Pulmonary artery endothelial cell (primary cell): ENCODE measurements around the gene KITLG. TPM values are rescaled to one million over a fixed set of nuclear protein-coding genes. Genes with fewer than 3 reads are reported as not detected.
"Not testable (repeated sequence)": the region's sequence is repeated elsewhere in the genome, so short reads cannot be mapped to it uniquely, and the experiment has no call there.

Experiments
- DNase-seq: peaks from one replicate; pipeline ENCODE4 v3.0.0-alpha.2; 2011; ENCODE audit warnings: low read depth, low spot score
- total RNA-seq: library from RNA; depleted of rRNA; stranded (reverse); fragments of >200 nt; gene quantifications from 2 replicates; pipeline ENCODE4 v1.2.3, GENCODE V29; 2014

The KITLG gene
- total RNA-seq, 1 donor from 2014 or later = 23.4 TPM

DNA sequence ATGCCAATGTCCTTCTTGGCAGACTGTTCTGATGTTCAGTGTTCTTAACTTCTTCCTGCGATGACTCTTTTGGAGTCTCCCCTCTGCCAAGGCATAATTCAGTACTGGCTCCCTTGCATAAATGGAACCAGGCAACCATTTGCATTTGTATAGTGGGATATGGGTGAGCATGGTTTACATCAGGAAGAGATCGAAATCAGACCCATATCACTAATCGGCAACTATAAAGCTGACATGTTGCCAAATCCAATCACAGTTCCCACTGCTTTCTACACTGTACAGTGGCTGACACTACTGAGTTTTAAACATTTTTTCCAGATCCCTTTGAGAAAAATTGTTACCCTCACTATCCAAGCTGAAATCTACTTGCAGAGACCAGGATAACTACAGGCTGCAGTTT lies 83.8 kb downstream of the KITLG start:
- no peak for DNase-seq

- DNase-seq = no peak
These were observed 85.2 kb downstream of the KITLG start for GRCh38 chr12:88495031-88495430.

DNA sequence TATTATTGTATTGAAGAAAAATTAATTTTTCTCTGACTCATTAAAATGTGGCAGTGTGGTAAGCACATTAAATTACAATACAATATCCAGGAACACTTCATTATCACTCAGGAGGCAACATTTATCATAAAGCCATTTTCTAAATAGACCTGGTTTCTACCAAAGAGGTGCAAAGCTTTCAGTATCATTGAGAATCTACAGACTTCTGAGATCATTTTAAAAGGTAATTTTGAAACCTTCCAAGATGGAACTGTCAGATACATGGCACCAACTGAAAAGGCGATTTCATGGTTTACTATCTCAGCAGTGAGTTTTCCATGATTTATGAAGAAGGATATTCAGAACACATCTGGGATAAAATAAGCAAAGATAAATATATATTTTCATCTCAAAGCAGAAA lies 85.8 kb downstream of the KITLG start:
- no peak for DNase-seq

- DNase-seq = no peak
These were observed 86.6 kb downstream of the KITLG start for GRCh38 chr12:88493636-88494035.

DNA sequence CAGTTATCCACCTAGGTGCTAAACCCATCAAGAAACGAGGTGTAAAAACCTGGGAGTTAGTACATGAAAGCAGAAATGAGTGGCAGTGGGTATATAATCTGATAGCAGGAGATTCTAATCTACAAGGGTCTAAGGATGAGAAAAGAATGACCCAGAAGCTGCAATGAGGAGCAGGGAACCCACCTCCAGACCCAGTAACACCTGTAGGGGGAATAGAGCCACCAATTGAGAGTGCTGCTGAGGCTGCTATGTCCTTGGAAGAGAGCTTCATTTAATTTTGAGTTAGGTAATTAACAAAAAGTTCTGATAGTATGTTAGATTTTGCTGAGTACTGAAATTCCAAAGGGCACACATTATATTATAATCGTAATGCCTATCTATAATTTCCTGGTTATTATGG lies 89.8 kb downstream of the KITLG start:
- no peak for DNase-seq

- no peak for DNase-seq
These were observed 107.5 kb downstream of the KITLG start for GRCh38 chr12:88472775-88473174.

GRCh38 chr12:88472248-88472647 lies 108.0 kb downstream of the KITLG start:
- DNase-seq = no peak

GRCh38 chr12:88471331-88472045 lies 108.8 kb downstream of the KITLG start:
- DNase-seq = no peak

DNA sequence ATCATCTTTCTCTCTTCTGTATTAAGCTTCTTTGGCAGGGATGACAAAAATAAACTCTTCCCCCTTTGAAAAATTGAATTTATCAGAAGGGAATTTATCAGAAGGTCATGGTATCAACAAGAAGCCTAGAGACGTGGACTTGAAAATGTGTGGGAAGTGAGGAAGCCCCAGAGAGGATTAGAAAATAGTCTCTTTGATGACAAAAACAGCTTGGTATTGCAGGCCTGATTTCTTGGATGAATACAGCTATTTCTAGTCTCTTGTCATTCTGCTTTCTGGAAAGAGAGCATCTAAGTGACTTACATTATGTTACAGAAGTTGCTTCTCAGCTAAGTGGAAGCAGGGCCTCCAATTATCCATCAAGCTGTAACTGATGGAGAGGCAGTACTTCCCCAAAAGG lies 111.1 kb downstream of the KITLG start:
- no peak for DNase-seq

DNA sequence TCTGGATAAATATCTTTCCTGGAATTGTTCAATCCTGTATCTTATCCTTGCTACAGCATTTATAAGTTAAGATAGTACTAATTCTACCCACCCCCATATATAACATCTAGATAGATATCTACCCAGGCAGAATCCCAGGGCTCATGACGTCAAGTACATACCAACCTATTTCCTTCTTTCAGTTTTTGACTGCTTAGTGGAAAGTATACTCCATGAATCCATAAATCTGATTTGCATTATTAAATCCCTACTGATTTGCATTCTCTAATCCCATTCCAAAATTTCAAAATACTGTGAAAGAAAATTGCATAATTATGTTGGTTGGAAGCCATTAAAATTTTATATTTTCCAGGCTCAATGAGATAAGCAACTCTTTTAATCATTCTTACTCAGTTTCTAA lies 111.7 kb downstream of the KITLG start:
- no peak for DNase-seq

- DNase-seq = not testable (repeated sequence)
These were observed 113.6 kb downstream of the KITLG start for GRCh38 chr12:88466708-88467107.

DNA sequence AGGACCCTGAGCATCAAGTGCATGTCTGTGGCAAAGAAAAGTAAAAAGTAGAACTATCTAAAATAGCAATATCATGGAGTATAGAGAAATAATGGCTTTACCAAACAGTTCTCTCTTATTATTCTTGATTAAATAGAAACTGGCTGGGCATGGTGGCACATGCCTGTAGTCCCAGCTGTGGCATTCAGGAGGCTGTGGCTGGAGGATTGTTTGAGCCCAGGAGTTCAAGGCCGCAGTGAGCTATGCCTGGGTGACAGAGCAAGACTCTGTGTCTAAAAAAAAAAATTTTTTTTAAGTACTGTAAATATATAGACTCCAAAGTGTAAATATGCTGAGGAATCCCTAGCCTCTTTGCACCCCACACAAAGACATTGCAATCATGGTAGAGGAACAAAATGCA lies 121.9 kb downstream of the KITLG start:
- no peak for DNase-seq

DNA sequence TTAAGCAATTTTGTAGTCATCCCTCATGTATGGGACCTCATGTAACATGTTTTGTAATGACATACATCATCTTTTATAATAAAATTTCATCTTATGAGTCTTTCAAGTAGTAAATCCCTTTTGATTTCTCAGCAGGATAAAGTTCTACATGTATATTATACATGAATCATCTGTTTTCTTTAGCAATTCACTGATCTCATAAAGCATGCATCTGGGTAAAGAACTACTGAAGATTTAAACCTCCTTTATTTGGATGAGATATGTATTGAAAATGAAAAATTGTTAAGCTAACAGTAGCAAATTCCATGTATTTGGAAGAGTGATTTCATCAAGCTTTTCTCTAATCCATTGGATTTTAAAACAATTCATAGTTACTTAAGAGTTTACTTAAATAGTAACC lies 126.9 kb downstream of the KITLG start:
- no peak for DNase-seq

GRCh38 chr12:88451205-88451604 lies 129.1 kb downstream of the KITLG start:
- no peak for DNase-seq

DNA sequence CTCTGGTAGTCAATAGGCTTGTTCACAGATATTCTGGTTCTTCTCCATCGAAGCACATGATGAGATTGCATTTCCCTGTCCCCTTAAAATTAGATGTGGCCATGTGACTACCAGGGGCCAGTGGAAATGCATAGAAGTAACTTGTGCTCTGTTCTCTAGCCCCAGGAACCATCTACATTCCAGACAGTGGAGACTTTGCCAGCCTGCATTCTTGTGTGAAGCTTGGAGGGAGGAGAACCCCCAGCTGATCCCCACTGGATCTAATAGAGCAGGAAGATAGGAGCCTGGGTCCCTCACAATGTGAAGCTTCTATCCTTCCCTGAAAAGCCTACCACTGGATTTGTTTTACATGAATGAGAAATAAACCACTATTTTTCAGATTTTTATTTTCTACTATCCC lies 130.1 kb downstream of the KITLG start:
- DNase-seq = no peak

GRCh38 chr12:88448337-88448915 lies 131.8 kb downstream of the KITLG start:
- no peak for DNase-seq

- no peak for DNase-seq
These were observed 134.4 kb downstream of the KITLG start for GRCh38 chr12:88445705-88446394.

GRCh38 chr12:88444481-88444880 lies 135.8 kb downstream of the KITLG start:
- no peak for DNase-seq
